GM23338 (cell line): ENCODE data around the gene TBCEL. TPM values are rescaled to one million over a fixed set of nuclear protein-coding genes. Genes with fewer than 3 reads are reported as not detected.

ENCODE experiments used
- ATAC-seq: fragments of 200-7000 bp; cut with Tn5 transposase; 3 replicates; pipeline ENCODE4 v1.9.1; 2020
- DNase-seq: peaks from one replicate; pipeline ENCODE4 v3.0.0-alpha.2; 2015; ENCODE audit warnings: low spot score
- H2AFZ ChIP-seq: fragments of 200-600 bp; sonication (generic); 2 replicates; pipeline ENCODE4 v1.8.0; 2016; ENCODE audit warnings: antibody characterized with exemption, mild to moderate bottlenecking, moderate library complexity
- H3F3A ChIP-seq: fragments of 200-600 bp; sonication (generic); replicated peaks from 2 replicates; pipeline ENCODE4 v1.8.0; 2017; ENCODE audit warnings: antibody characterized with exemption, mixed run types, low read depth
- H3K27ac ChIP-seq: fragments of 200-600 bp; sonication (generic); 2 replicates; pipeline ENCODE4 v1.6.1; 2016; ENCODE audit warnings: low read depth
- H3K27me3 ChIP-seq: fragments of 200-600 bp; sonication (generic); 2 replicates; pipeline ENCODE4 v1.8.0; 2016; ENCODE audit warnings: mild to moderate bottlenecking, mixed run types, moderate library complexity; ENCODE audit not compliant: insufficient read depth
- H3K36me3 ChIP-seq: fragments of 200-600 bp; sonication (generic); 2 replicates; pipeline ENCODE4 v1.8.0; 2016; ENCODE audit warnings: mild to moderate bottlenecking; ENCODE audit not compliant: insufficient read depth
- H3K4me1 ChIP-seq: fragments of 200-600 bp; sonication (generic); 2 replicates; pipeline ENCODE4 v1.8.0; 2016; ENCODE audit warnings: mild to moderate bottlenecking, moderate library complexity; ENCODE audit not compliant: insufficient read depth
- H3K4me2 ChIP-seq: fragments of 200-600 bp; sonication (generic); 2 replicates; pipeline ENCODE4 v1.7.1; 2017; ENCODE audit warnings: mixed run types
- H3K4me3 ChIP-seq: fragments of 200-600 bp; sonication (generic); 2 replicates; pipeline ENCODE4 v1.6.1; 2016; ENCODE audit warnings: mixed run types
- H3K79me2 ChIP-seq: fragments of 200-600 bp; sonication (generic); replicated peaks from 2 replicates; pipeline ENCODE4 v1.8.0; 2017; ENCODE audit warnings: mild to moderate bottlenecking; ENCODE audit not compliant: insufficient read depth
- H3K9me2 ChIP-seq: fragments of 200-600 bp; sonication (generic); 2 replicates; pipeline ENCODE4 v1.8.0; 2017; ENCODE audit not compliant: insufficient read depth
- H4K20me1 ChIP-seq: fragments of 200-600 bp; sonication (generic); replicated peaks from 2 replicates; pipeline ENCODE4 v1.8.0; 2017; ENCODE audit warnings: mild to moderate bottlenecking; ENCODE audit not compliant: insufficient read depth
- H3K27ac Mint-ChIP-seq: 2 replicates; pipeline ENCODE4 v1.8.0; 2020; ENCODE audit warnings: inconsistent platforms, mild to moderate bottlenecking, moderate library complexity, mixed read lengths
- H3K27me3 Mint-ChIP-seq: 3 replicates; pipeline ENCODE4 v1.8.0; 2022; ENCODE audit warnings: low read depth, mild to moderate bottlenecking, moderate library complexity, mixed read lengths, inconsistent platforms; ENCODE audit not compliant: insufficient read depth, poor library complexity
- H3K36me3 Mint-ChIP-seq: 3 replicates; pipeline ENCODE4 v1.8.0; 2021; ENCODE audit warnings: low read depth, mild to moderate bottlenecking, inconsistent platforms, moderate library complexity, mixed read lengths
- H3K4me1 Mint-ChIP-seq: 3 replicates; pipeline ENCODE4 v1.8.0; 2020; ENCODE audit warnings: mild to moderate bottlenecking, inconsistent platforms, mixed read lengths
- H3K4me3 Mint-ChIP-seq: 3 replicates; pipeline ENCODE4 v1.8.0; 2021; ENCODE audit warnings: moderate library complexity, mild to moderate bottlenecking, inconsistent platforms, mixed read lengths
- H3K9me3 Mint-ChIP-seq: 3 replicates; pipeline ENCODE4 v1.8.0; 2020; ENCODE audit warnings: moderate library complexity, mild to moderate bottlenecking, inconsistent platforms, mixed read lengths
- CREB1 ChIP-seq: fragments of 250-450 bp; sonication (Bioruptor Pico); IDR thresholded peaks from 2 replicates; pipeline ENCODE4 v1.5.0; 2020; ENCODE audit warnings: low read depth, mild to moderate bottlenecking, moderate library complexity
- CTCF ChIP-seq, 2 experiments: fragments of 200-600 bp in 1 of 2; sonication (generic) in 1 of 2; conservative IDR thresholded peaks; 2 replicates each; pipeline versions ENCODE4 v1.5.1 to v1.6.1; 2016 to 2017; ENCODE audit warnings: antibody characterized with exemption in 2 of 2, low read depth in 2 of 2, mild to moderate bottlenecking in 2 of 2, moderate library complexity in 1 of 2
- EZH2 ChIP-seq: fragments of 200-600 bp; sonication (generic); IDR thresholded peaks from one replicate; pipeline ENCODE4 v1.8.0; 2017; ENCODE audit warnings: antibody characterized with exemption, mild to moderate bottlenecking, low read depth; ENCODE audit not compliant: unreplicated experiment
- EZH2phosphoT487 ChIP-seq: fragments of 200-600 bp; sonication (generic); IDR thresholded peaks from one replicate; pipeline ENCODE4 v1.8.1; 2018; ENCODE audit warnings: antibody characterized with exemption; ENCODE audit not compliant: unreplicated experiment
- JUNB ChIP-seq: IDR thresholded peaks from one replicate; pipeline ENCODE4 v1.6.1; 2016; ENCODE audit warnings: antibody characterized with exemption; ENCODE audit not compliant: unreplicated experiment
- NANOG ChIP-seq: IDR thresholded peaks from 2 replicates; pipeline ENCODE4 v1.6.1; 2016; ENCODE audit warnings: antibody characterized with exemption, borderline replicate concordance
- POLR2AphosphoS5 ChIP-seq: IDR thresholded peaks from 2 replicates; pipeline ENCODE4 v1.6.1; 2016; ENCODE audit warnings: antibody characterized with exemption, low read depth
- STAT1 ChIP-seq: IDR thresholded peaks from one replicate; pipeline ENCODE4 v1.6.1; 2016; ENCODE audit warnings: antibody characterized with exemption; ENCODE audit not compliant: unreplicated experiment
- ZNF114 ChIP-seq: fragments of 250-450 bp; sonication (Bioruptor Pico); IDR thresholded peaks from 2 replicates; pipeline ENCODE4 v1.5.0; 2020; ENCODE audit warnings: mild to moderate bottlenecking, moderate library complexity
- ZNF331 ChIP-seq: fragments of 250-450 bp; sonication (Bioruptor Pico); IDR thresholded peaks from 2 replicates; pipeline ENCODE4 v1.5.0; 2020; ENCODE audit warnings: low read depth, mild to moderate bottlenecking, moderate library complexity
- polyA plus RNA-seq: library from polyadenylated mRNA; unstranded; fragments of >200 nt; fragmentation: Nextera tagmentation; extraction: Ambion mirVana; gene quantifications from 2 replicates; pipeline ENCODE4 v1.2.1, GENCODE V29; 2016
- total RNA-seq: library from RNA; depleted of rRNA; stranded (reverse); fragments of >200 nt; shearing (Covaris generic); gene quantifications from 2 replicates; pipeline ENCODE4 v1.2.3, GENCODE V29; 2014
- TF ChIP-seq, protein P1 (sequence below): IDR thresholded peaks from one replicate; pipeline ENCODE4 v1.6.1; 2018; ENCODE audit warnings: antibody characterized with exemption; ENCODE audit not compliant: unreplicated experiment
- TF ChIP-seq, protein P2 (sequence below): fragments of 250-450 bp; sonication (Bioruptor Pico); IDR thresholded peaks from 2 replicates; pipeline ENCODE4 v1.5.0; 2020; ENCODE audit warnings: mild to moderate bottlenecking, moderate library complexity
- TF ChIP-seq, protein P3 (sequence below): IDR thresholded peaks from 2 replicates; pipeline ENCODE4 v1.6.1; 2016; ENCODE audit warnings: antibody characterized with exemption

TBCEL gene
- total and polyA plus RNA-seq, 2 experiments from 2014 or later = 5.4 to 16.2 TPM

- TF ChIP-seq, protein P1, sequence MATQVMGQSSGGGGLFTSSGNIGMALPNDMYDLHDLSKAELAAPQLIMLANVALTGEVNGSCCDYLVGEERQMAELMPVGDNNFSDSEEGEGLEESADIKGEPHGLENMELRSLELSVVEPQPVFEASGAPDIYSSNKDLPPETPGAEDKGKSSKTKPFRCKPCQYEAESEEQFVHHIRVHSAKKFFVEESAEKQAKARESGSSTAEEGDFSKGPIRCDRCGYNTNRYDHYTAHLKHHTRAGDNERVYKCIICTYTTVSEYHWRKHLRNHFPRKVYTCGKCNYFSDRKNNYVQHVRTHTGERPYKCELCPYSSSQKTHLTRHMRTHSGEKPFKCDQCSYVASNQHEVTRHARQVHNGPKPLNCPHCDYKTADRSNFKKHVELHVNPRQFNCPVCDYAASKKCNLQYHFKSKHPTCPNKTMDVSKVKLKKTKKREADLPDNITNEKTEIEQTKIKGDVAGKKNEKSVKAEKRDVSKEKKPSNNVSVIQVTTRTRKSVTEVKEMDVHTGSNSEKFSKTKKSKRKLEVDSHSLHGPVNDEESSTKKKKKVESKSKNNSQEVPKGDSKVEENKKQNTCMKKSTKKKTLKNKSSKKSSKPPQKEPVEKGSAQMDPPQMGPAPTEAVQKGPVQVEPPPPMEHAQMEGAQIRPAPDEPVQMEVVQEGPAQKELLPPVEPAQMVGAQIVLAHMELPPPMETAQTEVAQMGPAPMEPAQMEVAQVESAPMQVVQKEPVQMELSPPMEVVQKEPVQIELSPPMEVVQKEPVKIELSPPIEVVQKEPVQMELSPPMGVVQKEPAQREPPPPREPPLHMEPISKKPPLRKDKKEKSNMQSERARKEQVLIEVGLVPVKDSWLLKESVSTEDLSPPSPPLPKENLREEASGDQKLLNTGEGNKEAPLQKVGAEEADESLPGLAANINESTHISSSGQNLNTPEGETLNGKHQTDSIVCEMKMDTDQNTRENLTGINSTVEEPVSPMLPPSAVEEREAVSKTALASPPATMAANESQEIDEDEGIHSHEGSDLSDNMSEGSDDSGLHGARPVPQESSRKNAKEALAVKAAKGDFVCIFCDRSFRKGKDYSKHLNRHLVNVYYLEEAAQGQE = no peak
- TF ChIP-seq EZH2phosphoT487 = no peak
- TF ChIP-seq NANOG = no peak
- TF ChIP-seq POLR2AphosphoS5 = no peak
- no peak for TF ChIP-seq STAT1
- TF ChIP-seq EZH2 = no peak
These were observed 11.8 kb upstream of the TBCEL start (continued) for GRCh38 chr11:121012091-121012490.

DNA sequence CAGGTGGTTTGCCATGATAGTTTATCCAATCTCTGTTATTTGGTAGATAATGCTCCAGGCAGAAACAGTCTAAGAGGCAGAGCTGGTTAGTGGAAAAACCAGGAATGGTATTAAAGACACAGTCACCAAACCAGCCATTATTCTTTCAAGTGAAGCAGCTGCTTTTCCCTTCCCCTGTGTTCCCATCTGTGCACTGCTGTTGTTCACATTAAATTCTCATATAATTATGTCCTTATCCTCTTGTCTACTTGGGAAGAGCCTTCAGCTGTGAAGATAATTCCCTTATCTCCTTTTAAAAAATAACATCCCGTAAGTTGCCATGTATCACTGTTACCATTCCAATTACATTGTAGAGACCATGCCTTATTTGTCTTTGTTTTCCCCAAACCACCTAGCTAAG lies 5.2 kb upstream of the TBCEL start:
- H3F3A ChIP-seq = no peaks in the 10 kb centered on the region
- no peaks in the 10 kb centered on the region for H3K36me3 ChIP-seq
- no peak overlapping the region for H3K4me3 ChIP-seq
- no peak for ATAC-seq
- H3K9me3 Mint-ChIP-seq = no peaks in the 10 kb centered on the region
- H3K9me2 ChIP-seq = no peaks in the 10 kb centered on the region
- H3K27ac Mint-ChIP-seq = no peak overlapping the region
- TF ChIP-seq CREB1 (CRISPR knock-in tag) (no peak), NANOG (no peak), STAT1 (no peak), EZH2 (no peak), ZNF331 (CRISPR knock-in tag) (no peak), CTCF (conservative IDR thresholded peaks at IDR 0.05; ENCODE audit: low read depth in 2 of 2) (no peak), EZH2phosphoT487 (no peak), ZNF114 (CRISPR knock-in tag) (no peak), JUNB (no peak), POLR2AphosphoS5 (no peak)
- TF ChIP-seq, protein P2, sequence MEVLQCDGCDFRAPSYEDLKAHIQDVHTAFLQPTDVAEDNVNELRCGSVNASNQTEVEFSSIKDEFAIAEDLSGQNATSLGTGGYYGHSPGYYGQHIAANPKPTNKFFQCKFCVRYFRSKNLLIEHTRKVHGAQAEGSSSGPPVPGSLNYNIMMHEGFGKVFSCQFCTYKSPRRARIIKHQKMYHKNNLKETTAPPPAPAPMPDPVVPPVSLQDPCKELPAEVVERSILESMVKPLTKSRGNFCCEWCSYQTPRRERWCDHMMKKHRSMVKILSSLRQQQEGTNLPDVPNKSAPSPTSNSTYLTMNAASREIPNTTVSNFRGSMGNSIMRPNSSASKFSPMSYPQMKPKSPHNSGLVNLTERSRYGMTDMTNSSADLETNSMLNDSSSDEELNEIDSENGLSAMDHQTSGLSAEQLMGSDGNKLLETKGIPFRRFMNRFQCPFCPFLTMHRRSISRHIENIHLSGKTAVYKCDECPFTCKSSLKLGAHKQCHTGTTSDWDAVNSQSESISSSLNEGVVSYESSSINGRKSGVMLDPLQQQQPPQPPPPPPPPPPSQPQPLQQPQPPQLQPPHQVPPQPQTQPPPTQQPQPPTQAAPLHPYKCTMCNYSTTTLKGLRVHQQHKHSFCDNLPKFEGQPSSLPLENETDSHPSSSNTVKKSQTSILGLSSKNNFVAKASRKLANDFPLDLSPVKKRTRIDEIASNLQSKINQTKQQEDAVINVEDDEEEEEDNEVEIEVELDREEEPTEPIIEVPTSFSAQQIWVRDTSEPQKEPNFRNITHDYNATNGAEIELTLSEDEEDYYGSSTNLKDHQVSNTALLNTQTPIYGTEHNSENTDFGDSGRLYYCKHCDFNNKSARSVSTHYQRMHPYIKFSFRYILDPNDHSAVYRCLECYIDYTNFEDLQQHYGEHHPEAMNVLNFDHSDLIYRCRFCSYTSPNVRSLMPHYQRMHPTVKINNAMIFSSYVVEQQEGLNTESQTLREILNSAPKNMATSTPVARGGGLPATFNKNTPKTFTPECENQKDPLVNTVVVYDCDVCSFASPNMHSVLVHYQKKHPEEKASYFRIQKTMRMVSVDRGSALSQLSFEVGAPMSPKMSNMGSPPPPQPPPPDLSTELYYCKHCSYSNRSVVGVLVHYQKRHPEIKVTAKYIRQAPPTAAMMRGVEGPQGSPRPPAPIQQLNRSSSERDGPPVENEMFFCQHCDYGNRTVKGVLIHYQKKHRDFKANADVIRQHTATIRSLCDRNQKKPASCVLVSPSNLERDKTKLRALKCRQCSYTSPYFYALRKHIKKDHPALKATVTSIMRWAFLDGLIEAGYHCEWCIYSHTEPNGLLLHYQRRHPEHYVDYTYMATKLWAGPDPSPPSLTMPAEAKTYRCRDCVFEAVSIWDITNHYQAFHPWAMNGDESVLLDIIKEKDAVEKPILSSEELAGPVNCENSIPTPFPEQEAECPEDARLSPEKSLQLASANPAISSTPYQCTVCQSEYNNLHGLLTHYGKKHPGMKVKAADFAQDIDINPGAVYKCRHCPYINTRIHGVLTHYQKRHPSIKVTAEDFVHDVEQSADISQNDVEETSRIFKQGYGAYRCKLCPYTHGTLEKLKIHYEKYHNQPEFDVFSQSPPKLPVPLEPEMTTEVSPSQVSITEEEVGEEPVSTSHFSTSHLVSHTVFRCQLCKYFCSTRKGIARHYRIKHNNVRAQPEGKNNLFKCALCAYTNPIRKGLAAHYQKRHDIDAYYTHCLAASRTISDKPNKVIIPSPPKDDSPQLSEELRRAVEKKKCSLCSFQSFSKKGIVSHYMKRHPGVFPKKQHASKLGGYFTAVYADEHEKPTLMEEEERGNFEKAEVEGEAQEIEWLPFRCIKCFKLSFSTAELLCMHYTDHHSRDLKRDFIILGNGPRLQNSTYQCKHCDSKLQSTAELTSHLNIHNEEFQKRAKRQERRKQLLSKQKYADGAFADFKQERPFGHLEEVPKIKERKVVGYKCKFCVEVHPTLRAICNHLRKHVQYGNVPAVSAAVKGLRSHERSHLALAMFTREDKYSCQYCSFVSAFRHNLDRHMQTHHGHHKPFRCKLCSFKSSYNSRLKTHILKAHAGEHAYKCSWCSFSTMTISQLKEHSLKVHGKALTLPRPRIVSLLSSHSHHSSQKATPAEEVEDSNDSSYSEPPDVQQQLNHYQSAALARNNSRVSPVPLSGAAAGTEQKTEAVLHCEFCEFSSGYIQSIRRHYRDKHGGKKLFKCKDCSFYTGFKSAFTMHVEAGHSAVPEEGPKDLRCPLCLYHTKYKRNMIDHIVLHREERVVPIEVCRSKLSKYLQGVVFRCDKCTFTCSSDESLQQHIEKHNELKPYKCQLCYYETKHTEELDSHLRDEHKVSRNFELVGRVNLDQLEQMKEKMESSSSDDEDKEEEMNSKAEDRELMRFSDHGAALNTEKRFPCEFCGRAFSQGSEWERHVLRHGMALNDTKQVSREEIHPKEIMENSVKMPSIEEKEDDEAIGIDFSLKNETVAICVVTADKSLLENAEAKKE (CRISPR knock-in tag) = no peak
- TF ChIP-seq, protein P3, sequence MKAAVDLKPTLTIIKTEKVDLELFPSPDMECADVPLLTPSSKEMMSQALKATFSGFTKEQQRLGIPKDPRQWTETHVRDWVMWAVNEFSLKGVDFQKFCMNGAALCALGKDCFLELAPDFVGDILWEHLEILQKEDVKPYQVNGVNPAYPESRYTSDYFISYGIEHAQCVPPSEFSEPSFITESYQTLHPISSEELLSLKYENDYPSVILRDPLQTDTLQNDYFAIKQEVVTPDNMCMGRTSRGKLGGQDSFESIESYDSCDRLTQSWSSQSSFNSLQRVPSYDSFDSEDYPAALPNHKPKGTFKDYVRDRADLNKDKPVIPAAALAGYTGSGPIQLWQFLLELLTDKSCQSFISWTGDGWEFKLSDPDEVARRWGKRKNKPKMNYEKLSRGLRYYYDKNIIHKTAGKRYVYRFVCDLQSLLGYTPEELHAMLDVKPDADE = no peak
- H3K4me2 ChIP-seq = no peak overlapping the region
- no peaks in the 10 kb centered on the region; the same call in 2 of the 3 replicates for H3K4me1 Mint-ChIP-seq
- H3K27me3 Mint-ChIP-seq = peaks cover 1% of the 10 kb centered on the region
- H3K79me2 ChIP-seq = no peaks in the 10 kb centered on the region
- no peak for DNase-seq
- no peak overlapping the region for H2AFZ ChIP-seq
- H4K20me1 ChIP-seq = no peaks in the 10 kb centered on the region
- no peak overlapping the region for H3K4me3 Mint-ChIP-seq
- no peaks in the 10 kb centered on the region for H3K36me3 Mint-ChIP-seq
- H3K4me1 ChIP-seq = no peaks in the 10 kb centered on the region
- no peaks in the 10 kb centered on the region for H3K27me3 ChIP-seq
- no peak overlapping the region for H3K27ac ChIP-seq
